Caco-2 (cell line): ENCODE measurements around the gene AKR7A2. TPM values are rescaled to one million over a fixed set of nuclear protein-coding genes. Genes with fewer than 3 reads are reported as not detected.

Source experiments
- BruUV-seq: library from RNA; stranded (reverse); fragments of 400-500 nt; replicated peaks from 2 replicates; lab custom pipeline; 2021; lab: Mats Ljungman, UMichigan
- CTCF ChIA-PET: fragments of 300-600 bp; sonication (Branson Sonifier 250); formaldehyde crosslinking; loops from one replicate; lab custom pipeline; 2022; ENCODE audit warnings: antibody characterized with exemption; lab: Charles Lee
- POLR2A ChIA-PET: fragments of 300-600 bp; sonication (Branson Sonifier 250); formaldehyde crosslinking; loops from one replicate; lab custom pipeline; 2022; ENCODE audit warnings: antibody characterized with exemption; lab: Charles Lee
- DNase-seq, 2 experiments: peaks; one replicate each; pipeline versions ENCODE4 v3.0.0 to v3.0.0-alpha.2; 2020 to 2022
- H3K27me3 ChIP-seq: replicated peaks from 2 replicates; pipeline ENCODE4 v1.6.0; 2011; ENCODE audit warnings: low read length; ENCODE audit not compliant: control insufficient read depth, insufficient read depth
- H3K36me3 ChIP-seq: 2 replicates; pipeline ENCODE4 v1.5.1; 2011; ENCODE audit warnings: low read length; ENCODE audit not compliant: control insufficient read depth, insufficient read depth
- H3K4me1 ChIP-seq: fragments of 250-450 bp; sonication (Bioruptor Pico); 2 replicates; pipeline ENCODE4 v1.5.1; 2020; ENCODE audit warnings: mild to moderate bottlenecking
- H3K4me3 ChIP-seq: 2 replicates; pipeline ENCODE4 v1.5.1; 2011; ENCODE audit warnings: low read depth, mild to moderate bottlenecking, control low read depth, low read length
- H3K9me3 ChIP-seq: fragments of 250-450 bp; sonication (Bioruptor Pico); 2 replicates; pipeline ENCODE4 v1.5.1; 2020; ENCODE audit warnings: mild to moderate bottlenecking, moderate library complexity
- H3K27ac Mint-ChIP-seq: one replicate; pipeline ENCODE4 v1.8.0; 2022; ENCODE audit warnings: mixed read lengths; ENCODE audit not compliant: unreplicated experiment
- H3K27me3 Mint-ChIP-seq: one replicate; pipeline ENCODE4 v1.8.0; 2022; ENCODE audit warnings: mixed read lengths; ENCODE audit not compliant: insufficient read depth, unreplicated experiment
- H3K36me3 Mint-ChIP-seq: one replicate; pipeline ENCODE4 v1.8.0; 2022; ENCODE audit warnings: mild to moderate bottlenecking, mixed read lengths; ENCODE audit not compliant: insufficient read depth, unreplicated experiment
- H3K4me1 Mint-ChIP-seq: one replicate; pipeline ENCODE4 v1.8.0; 2022; ENCODE audit warnings: low read depth, mixed read lengths; ENCODE audit not compliant: unreplicated experiment
- H3K4me3 Mint-ChIP-seq: one replicate; pipeline ENCODE4 v1.8.0; 2022; ENCODE audit warnings: mild to moderate bottlenecking, moderate library complexity, mixed read lengths; ENCODE audit not compliant: unreplicated experiment
- H3K9me3 Mint-ChIP-seq: one replicate; pipeline ENCODE4 v1.8.0; 2022; ENCODE audit warnings: mixed read lengths; ENCODE audit not compliant: unreplicated experiment
- CTCF ChIP-seq, 2 experiments: fragments of 200-600 bp in 1 of 2; IDR thresholded peaks; 1 replicate in 1 of 2; 2 replicates in 1 of 2; pipeline versions ENCODE4 v1.5.1 to v1.8.0; 2011 to 2022; ENCODE audit warnings: antibody characterized with exemption in 1 of 2, control low read depth in 1 of 2, inconsistent platforms in 1 of 2, low read depth in 1 of 2, low read length in 1 of 2, mild to moderate bottlenecking in 1 of 2, moderate library complexity in 1 of 2; ENCODE audit not compliant: insufficient read depth in 1 of 2, severe bottlenecking in 1 of 2, unreplicated experiment in 1 of 2
- intact Hi-C: fragments of 100-400 bp; cut with micrococcal nuclease; formaldehyde crosslinking; loops from one replicate; pipeline ENCODE4 v1.10.0; 2022; ENCODE audit not compliant: unreplicated experiment
- total RNA-seq: library from RNA; stranded (reverse); gene quantifications from 2 replicates; pipeline ENCODE4 v1.2.3, GENCODE V29; 2022

Gene AKR7A2
- total RNA-seq, 1 experiment from 2014 or later: 55.4 TPM

GRCh38 chr1:19343617-19344350 is 31.8 kb upstream of the AKR7A2 start:
- H3K9me3 ChIP-seq: no peaks in the 10 kb centered on the region
- H3K27me3 ChIP-seq: no peaks in the 10 kb centered on the region
- no peak overlapping the region for H3K4me3 ChIP-seq
- H3K27ac Mint-ChIP-seq: no peak overlapping the region
- H3K4me1 Mint-ChIP-seq: no peaks in the 10 kb centered on the region
- no peak for DNase-seq
- intact Hi-C loops: loop anchor here (1.0 kb wide), 1 partner anchor 44 kb away; no protein-coding TSS in a partner anchor
- peaks cover 52% of the 10 kb centered on the region for H3K36me3 Mint-ChIP-seq
- no peak for TF ChIP-seq CTCF (IDR thresholded peaks at IDR 0.05; ENCODE audit: insufficient read depth in 1 of 2, low read depth in 1 of 2, low read length in 1 of 2, severe bottlenecking in 1 of 2, unreplicated experiment in 1 of 2)
- H3K9me3 Mint-ChIP-seq: no peaks in the 10 kb centered on the region
- ChIA-PET CTCF (interaction anchor here (1.3 kb wide), 1 partner anchor 307 kb away, joined by 4 read pairs; no protein-coding TSS in a partner anchor), POLR2A (no interaction called here)
- no peaks in the 10 kb centered on the region for H3K4me1 ChIP-seq
- H3K27me3 Mint-ChIP-seq: no peaks in the 10 kb centered on the region
- H3K4me3 Mint-ChIP-seq: no peak overlapping the region
- peaks cover 3% of the 10 kb centered on the region; the same call in 1 of the 2 replicates for H3K36me3 ChIP-seq
- BruUV-seq: no TSS peak

GRCh38 chr1:19342894-19343616 is 31.1 kb upstream of the AKR7A2 start:
- TF ChIP-seq CTCF (IDR thresholded peaks at IDR 0.05; ENCODE audit: insufficient read depth in 1 of 2, low read depth in 1 of 2, low read length in 1 of 2, severe bottlenecking in 1 of 2, unreplicated experiment in 1 of 2): no peak
- Mint-ChIP-seq H3K27me3 (no peaks in the 10 kb centered on the region), H3K36me3 (peaks cover 59% of the 10 kb centered on the region), H3K4me1 (peaks cover 5% of the 10 kb centered on the region), H3K9me3 (no peaks in the 10 kb centered on the region), H3K27ac (no peak overlapping the region), H3K4me3 (no peak overlapping the region)
- Histone ChIP-seq H3K9me3 (no peaks in the 10 kb centered on the region), H3K36me3 (peaks cover 3% of the 10 kb centered on the region; the same call in 1 of the 2 replicates), H3K4me1 (peaks cover 3% of the 10 kb centered on the region; the same call in 1 of the 2 replicates), H3K27me3 (no peaks in the 10 kb centered on the region), H3K4me3 (no peak overlapping the region)
- no peak for DNase-seq
- CTCF ChIA-PET: interaction anchor here (1.4 kb wide), 1 partner anchor 307 kb away, joined by 3 read pairs; no protein-coding TSS in a partner anchor
- BruUV-seq: no TSS peak
- POLR2A ChIA-PET: no interaction called here
- intact Hi-C loops: no loop called here

GRCh38 chr1:19342062-19342750 is 30.3 kb upstream of the AKR7A2 start:
- intact Hi-C loops: no loop called here
- Mint-ChIP-seq H3K4me1 (peaks cover 6% of the 10 kb centered on the region), H3K4me3 (no peak overlapping the region), H3K27me3 (no peaks in the 10 kb centered on the region), H3K9me3 (no peaks in the 10 kb centered on the region), H3K36me3 (peaks cover 59% of the 10 kb centered on the region), H3K27ac (no peak overlapping the region)
- no peak for TF ChIP-seq CTCF (IDR thresholded peaks at IDR 0.05; ENCODE audit: insufficient read depth in 1 of 2, low read depth in 1 of 2, low read length in 1 of 2, severe bottlenecking in 1 of 2, unreplicated experiment in 1 of 2)
- CTCF ChIA-PET: interaction anchor here (0.9 to 1.4 kb wide), 2 partner anchors 22 to 308 kb away, joined by 3 to 4 read pairs; no protein-coding TSS in a partner anchor
- Histone ChIP-seq H3K36me3 (peaks cover 3% of the 10 kb centered on the region; the same call in 1 of the 2 replicates), H3K27me3 (no peaks in the 10 kb centered on the region), H3K9me3 (no peaks in the 10 kb centered on the region), H3K4me1 (peaks cover 3% of the 10 kb centered on the region; the same call in 1 of the 2 replicates), H3K4me3 (no peak overlapping the region)
- POLR2A ChIA-PET: no interaction called here
- no peak for DNase-seq
- no TSS peak for BruUV-seq
